OCI-LY3 (cell line): ENCODE results near the gene SNAPC4.

Experiments
- EZH2phosphoT487 ChIP-seq: fragments of 200-600 bp; shearing (Covaris generic); IDR thresholded peaks from 2 replicates; pipeline ENCODE4 v1.6.1; 2018; ENCODE audit warnings: antibody characterized with exemption, mixed run types, low read depth
- TF ChIP-seq, protein P1 (sequence below): fragments of 200-600, 300-600 bp; sonication (generic); IDR thresholded peaks from 2 replicates; pipeline ENCODE4 v1.5.1; 2014; ENCODE audit warnings: antibody characterized with exemption, low read length, low read depth

DNA sequence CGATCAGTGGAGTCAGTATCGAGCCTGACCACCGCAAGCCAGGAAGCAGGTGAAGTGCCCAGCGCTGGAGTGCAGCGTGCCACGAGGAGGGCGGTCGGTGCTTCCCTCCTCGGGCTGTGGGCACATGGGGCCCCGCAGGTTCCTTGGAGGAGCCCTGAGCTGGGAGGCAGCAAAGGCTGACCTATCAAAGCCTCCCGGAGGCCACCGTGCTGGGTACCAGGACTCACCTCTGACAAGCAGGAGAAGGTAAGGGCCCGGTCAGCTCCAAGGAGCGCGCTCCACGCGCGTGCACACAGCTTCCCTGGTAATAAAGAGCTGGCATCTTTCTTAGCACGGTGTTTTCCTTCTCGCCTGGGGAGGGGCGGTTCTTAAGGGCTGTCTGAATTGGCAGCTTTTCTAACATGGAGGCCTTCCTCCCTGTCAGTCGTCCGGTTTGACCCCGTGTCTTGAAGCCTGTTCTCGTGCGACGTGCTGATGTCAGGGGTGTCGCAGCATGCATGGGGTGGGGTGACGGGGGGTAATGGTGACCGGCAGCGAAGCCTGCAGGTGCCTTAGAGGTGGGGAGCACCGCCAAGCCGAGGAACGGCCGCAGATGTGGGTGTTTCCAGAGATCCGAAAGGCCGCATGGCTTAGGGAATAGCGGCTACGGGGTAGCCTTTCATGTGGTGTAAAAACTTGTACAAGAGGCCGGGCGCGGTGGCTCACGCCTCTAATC, 23.6 kb upstream of the SNAPC4 start:
- TF ChIP-seq, protein P1, sequence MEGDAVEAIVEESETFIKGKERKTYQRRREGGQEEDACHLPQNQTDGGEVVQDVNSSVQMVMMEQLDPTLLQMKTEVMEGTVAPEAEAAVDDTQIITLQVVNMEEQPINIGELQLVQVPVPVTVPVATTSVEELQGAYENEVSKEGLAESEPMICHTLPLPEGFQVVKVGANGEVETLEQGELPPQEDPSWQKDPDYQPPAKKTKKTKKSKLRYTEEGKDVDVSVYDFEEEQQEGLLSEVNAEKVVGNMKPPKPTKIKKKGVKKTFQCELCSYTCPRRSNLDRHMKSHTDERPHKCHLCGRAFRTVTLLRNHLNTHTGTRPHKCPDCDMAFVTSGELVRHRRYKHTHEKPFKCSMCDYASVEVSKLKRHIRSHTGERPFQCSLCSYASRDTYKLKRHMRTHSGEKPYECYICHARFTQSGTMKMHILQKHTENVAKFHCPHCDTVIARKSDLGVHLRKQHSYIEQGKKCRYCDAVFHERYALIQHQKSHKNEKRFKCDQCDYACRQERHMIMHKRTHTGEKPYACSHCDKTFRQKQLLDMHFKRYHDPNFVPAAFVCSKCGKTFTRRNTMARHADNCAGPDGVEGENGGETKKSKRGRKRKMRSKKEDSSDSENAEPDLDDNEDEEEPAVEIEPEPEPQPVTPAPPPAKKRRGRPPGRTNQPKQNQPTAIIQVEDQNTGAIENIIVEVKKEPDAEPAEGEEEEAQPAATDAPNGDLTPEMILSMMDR = no peak
- no peak for TF ChIP-seq EZH2phosphoT487
